ENCODE data around the gene SAMD11.
"Not testable (repeated sequence)": the region's sequence is repeated elsewhere in the genome, so short reads cannot be mapped to it uniquely, and the experiment has no call there.

- not testable (repeated sequence) for TF ChIP-seq POLR2A (IDR thresholded peaks at IDR 0.05; ENCODE audit: low read depth, low read length); POLR2AphosphoS5 (IDR thresholded peaks at IDR 0.05; ENCODE audit: low read depth, low read length); TAF1 (IDR thresholded peaks at IDR 0.05; ENCODE audit: borderline replicate concordance, low read depth, low read length)
These were observed 64.3 kb downstream of the SAMD11 start for GRCh38 chr1:988061-988460.
